GM12891 (cell line): ENCODE measurements around the gene GORASP1.

Experiments used
- PAX5 ChIP-seq: IDR thresholded peaks from 2 replicates; pipeline ENCODE4 v1.6.1; 2011; ENCODE audit warnings: low read length, moderate library complexity, mild to moderate bottlenecking; ENCODE audit not compliant: insufficient read depth, severe bottlenecking
- POLR2A ChIP-seq: IDR thresholded peaks from 2 replicates; pipeline ENCODE4 v1.6.1; 2011; ENCODE audit warnings: low read depth, low read length, control low read depth
- POLR2AphosphoS5 ChIP-seq: IDR thresholded peaks from 2 replicates; pipeline ENCODE4 v1.6.1; 2011; ENCODE audit warnings: low read depth, low read length, control low read depth
- POU2F2 ChIP-seq: IDR thresholded peaks from 2 replicates; pipeline ENCODE4 v1.6.1; 2011; ENCODE audit warnings: low read depth, mild to moderate bottlenecking, control low read depth, low read length, moderate library complexity
- SPI1 ChIP-seq: IDR thresholded peaks from 2 replicates; pipeline ENCODE4 v1.6.1; 2011; ENCODE audit warnings: low read depth, low read length, control low read depth
- TAF1 ChIP-seq: IDR thresholded peaks from 2 replicates; pipeline ENCODE4 v1.6.1; 2011; ENCODE audit warnings: low read depth, low read length, control low read depth

DNA sequence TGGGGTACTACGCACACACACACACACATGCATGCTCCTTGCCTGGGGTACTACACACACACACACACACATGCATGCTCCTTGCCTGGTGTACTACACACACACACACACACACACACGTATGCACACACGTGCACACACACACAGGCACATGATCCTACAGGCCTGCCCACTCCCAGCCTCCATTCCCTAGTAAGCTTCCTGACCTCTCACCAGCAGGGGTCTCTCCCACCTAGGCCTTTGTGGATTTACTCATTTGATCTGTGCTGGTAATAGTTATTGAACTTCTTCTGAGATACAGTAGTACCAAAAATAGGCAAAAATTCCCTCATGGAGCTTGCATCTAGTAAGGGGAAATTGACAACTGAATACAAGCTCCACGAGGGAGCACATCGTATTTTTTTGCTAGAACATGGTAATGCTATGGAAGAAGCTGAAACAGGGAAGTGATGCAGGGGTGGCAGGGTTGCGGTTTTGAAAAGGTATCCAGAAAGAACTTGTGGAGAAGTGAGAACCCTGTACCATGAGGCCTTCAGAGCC lies 19.2 kb upstream of the GORASP1 start:
- TF ChIP-seq POLR2AphosphoS5: no peak
- no peak for TF ChIP-seq POLR2A
- no peak for TF ChIP-seq TAF1
- TF ChIP-seq PAX5: no peak
- peak; percentile 78 for TF ChIP-seq SPI1
- no peak for TF ChIP-seq POU2F2
